PC-3 (cell line): Measurements from ENCODE around the gene OXCT2. TPM values are rescaled to one million over a fixed set of nuclear protein-coding genes. Genes with fewer than 3 reads are reported as not detected.

Experiments used
- ATAC-seq: fragments of 200-7000 bp; cut with Tn5 transposase; 2 replicates; pipeline ENCODE4 v1.9.1; 2020; ENCODE audit warnings: mild to moderate bottlenecking, moderate library complexity
- BruUV-seq: library from RNA; stranded (reverse); fragments of 400-500 nt; replicated peaks from 2 replicates; lab custom pipeline; 2021; lab: Mats Ljungman, UMichigan
- CTCF ChIA-PET: fragments of 300-600 bp; sonication (Branson Sonifier 250); formaldehyde crosslinking; loops from one replicate; lab custom pipeline; 2022; ENCODE audit warnings: antibody characterized with exemption; lab: Charles Lee
- POLR2A ChIA-PET: fragments of 300-600 bp; sonication (Branson Sonifier 250); formaldehyde crosslinking; loops from one replicate; lab custom pipeline; 2022; ENCODE audit warnings: antibody characterized with exemption; ENCODE audit not compliant: unreplicated experiment; lab: Charles Lee
- DNase-seq: peaks from one replicate; pipeline ENCODE4 v3.0.0-alpha.2; 2015
- H2AFZ ChIP-seq: fragments of 300-600 bp; sonication (generic); 2 replicates; pipeline ENCODE4 v1.6.0; 2016; ENCODE audit warnings: antibody characterized with exemption, low read length
- H3F3A ChIP-seq: fragments of 300-600 bp; sonication (generic); one replicate; pipeline ENCODE4 v1.6.0; 2017; ENCODE audit warnings: antibody characterized with exemption, low read length, control low read depth, mild to moderate bottlenecking; ENCODE audit not compliant: unreplicated experiment
- H3K27ac ChIP-seq: fragments of 300-600 bp; sonication (generic); 2 replicates; pipeline ENCODE4 v1.5.1; 2016; ENCODE audit warnings: mild to moderate bottlenecking, low read length
- H3K27me3 ChIP-seq: fragments of 300-600 bp; sonication (generic); 2 replicates; pipeline ENCODE4 v1.6.1; 2016; ENCODE audit warnings: low read length, mixed read lengths
- H3K36me3 ChIP-seq: fragments of 300-600 bp; sonication (generic); 2 replicates; pipeline ENCODE4 v1.6.1; 2016; ENCODE audit warnings: low read depth, mixed run types, low read length, mixed read lengths
- H3K4me1 ChIP-seq: fragments of 300-600 bp; sonication (generic); 2 replicates; pipeline ENCODE4 v1.5.1; 2016; ENCODE audit warnings: low read length; ENCODE audit not compliant: insufficient read depth
- H3K4me2 ChIP-seq: fragments of 300-600 bp; sonication (generic); 2 replicates; pipeline ENCODE4 v1.6.0; 2016; ENCODE audit warnings: low read length
- H3K4me3 ChIP-seq: fragments of 300-600 bp; sonication (generic); 2 replicates; pipeline ENCODE4 v1.5.1; 2016; ENCODE audit warnings: mild to moderate bottlenecking, low read length, mixed read lengths
- H3K79me2 ChIP-seq: fragments of 300-600 bp; sonication (generic); 2 replicates; pipeline ENCODE4 v1.6.1; 2017; ENCODE audit warnings: low read length, mixed read lengths
- H3K9ac ChIP-seq: fragments of 300-600 bp; sonication (generic); 2 replicates; pipeline ENCODE4 v1.6.0; 2016; ENCODE audit warnings: mild to moderate bottlenecking, low read length
- H3K9me2 ChIP-seq: fragments of 300-600 bp; sonication (generic); replicated peaks from 2 replicates; pipeline ENCODE4 v1.6.1; 2016; ENCODE audit warnings: mixed run types, low read length, mixed read lengths
- H3K9me3 ChIP-seq: fragments of 300-600 bp; sonication (generic); 2 replicates; pipeline ENCODE4 v1.6.1; 2016; ENCODE audit warnings: low read length, mixed read lengths
- H4K20me1 ChIP-seq: fragments of 300-600 bp; sonication (generic); 2 replicates; pipeline ENCODE4 v1.6.1; 2016; ENCODE audit warnings: low read length, mixed read lengths
- EZH2 ChIP-seq: fragments of 300-600 bp; sonication (generic); IDR thresholded peaks from one replicate; pipeline ENCODE4 v1.6.1; 2017; ENCODE audit warnings: antibody characterized with exemption, mild to moderate bottlenecking, low read length; ENCODE audit not compliant: unreplicated experiment
- EZH2phosphoT487 ChIP-seq: fragments of 300-600 bp; sonication (generic); IDR thresholded peaks from 2 replicates; pipeline ENCODE4 v1.6.1; 2018; ENCODE audit warnings: mild to moderate bottlenecking, antibody characterized with exemption, low read length, borderline replicate concordance
- intact Hi-C: fragments of 100-400 bp; cut with micrococcal nuclease; formaldehyde crosslinking; loops from 2 replicates; pipeline ENCODE4 v1.9.0; 2023
- total RNA-seq: library from RNA; depleted of rRNA; stranded (reverse); fragments of >200 nt; gene quantifications from 2 replicates; pipeline ENCODE4 v1.2.3, GENCODE V29; 2014
- TF ChIP-seq, protein P1 (sequence below): fragments of 300-600 bp; sonication (generic); conservative IDR thresholded peaks from 2 replicates; pipeline ENCODE4 v1.5.1; 2017; ENCODE audit warnings: antibody characterized with exemption, low read depth, mild to moderate bottlenecking, low read length

OXCT2 gene
- total RNA-seq, 1 experiment from 2014 or later: 0.98 TPM

- Histone ChIP-seq H3K27ac (no peak overlapping the region), H3K36me3 (0 out of 2 replicates have a peak, but pooled peaks cover under 1% of the 10 kb centered on the region), H3K9me3 (no peaks in the 10 kb centered on the region), H3K9me2 (no peaks in the 10 kb centered on the region), H3K27me3 (no peaks in the 10 kb centered on the region), H4K20me1 (no peaks in the 10 kb centered on the region), H3K4me2 (no peak overlapping the region), H3F3A (no peaks in the 10 kb centered on the region), H3K9ac (no peak overlapping the region), H3K4me3 (no peak overlapping the region), H3K79me2 (no peaks in the 10 kb centered on the region), H2AFZ (no peak overlapping the region), H3K4me1 (no peaks in the 10 kb centered on the region)
- POLR2A ChIA-PET: no interaction called here
- no peak for ATAC-seq
- intact Hi-C loops: no loop called here
- BruUV-seq: no TSS peak
- CTCF ChIA-PET: no interaction called here
- DNase-seq: no peak
- TF ChIP-seq, protein P1, sequence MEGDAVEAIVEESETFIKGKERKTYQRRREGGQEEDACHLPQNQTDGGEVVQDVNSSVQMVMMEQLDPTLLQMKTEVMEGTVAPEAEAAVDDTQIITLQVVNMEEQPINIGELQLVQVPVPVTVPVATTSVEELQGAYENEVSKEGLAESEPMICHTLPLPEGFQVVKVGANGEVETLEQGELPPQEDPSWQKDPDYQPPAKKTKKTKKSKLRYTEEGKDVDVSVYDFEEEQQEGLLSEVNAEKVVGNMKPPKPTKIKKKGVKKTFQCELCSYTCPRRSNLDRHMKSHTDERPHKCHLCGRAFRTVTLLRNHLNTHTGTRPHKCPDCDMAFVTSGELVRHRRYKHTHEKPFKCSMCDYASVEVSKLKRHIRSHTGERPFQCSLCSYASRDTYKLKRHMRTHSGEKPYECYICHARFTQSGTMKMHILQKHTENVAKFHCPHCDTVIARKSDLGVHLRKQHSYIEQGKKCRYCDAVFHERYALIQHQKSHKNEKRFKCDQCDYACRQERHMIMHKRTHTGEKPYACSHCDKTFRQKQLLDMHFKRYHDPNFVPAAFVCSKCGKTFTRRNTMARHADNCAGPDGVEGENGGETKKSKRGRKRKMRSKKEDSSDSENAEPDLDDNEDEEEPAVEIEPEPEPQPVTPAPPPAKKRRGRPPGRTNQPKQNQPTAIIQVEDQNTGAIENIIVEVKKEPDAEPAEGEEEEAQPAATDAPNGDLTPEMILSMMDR: no peak
- no peak for TF ChIP-seq EZH2
- TF ChIP-seq EZH2phosphoT487: no peak
Measured at GRCh38 chr1:39762550-39763540, 8.3 kb downstream of the OXCT2 start.

- no peak for ATAC-seq
- Histone ChIP-seq H3K27me3 (no peaks in the 10 kb centered on the region), H3K36me3 (peaks cover 5% of the 10 kb centered on the region; the same call in 1 of the 2 replicates), H3K9ac (no peak overlapping the region), H3K27ac (no peak overlapping the region), H3K4me3 (no peak overlapping the region), H3K4me2 (no peak overlapping the region), H4K20me1 (no peaks in the 10 kb centered on the region), H3K9me3 (no peaks in the 10 kb centered on the region), H3K79me2 (no peaks in the 10 kb centered on the region), H3K9me2 (no peaks in the 10 kb centered on the region), H3F3A (no peaks in the 10 kb centered on the region), H2AFZ (no peak overlapping the region), H3K4me1 (no peaks in the 10 kb centered on the region)
- ChIA-PET CTCF (no interaction called here), POLR2A (no interaction called here)
- no TSS peak for BruUV-seq
- TF ChIP-seq EZH2phosphoT487: no peak
- TF ChIP-seq EZH2: no peak
- TF ChIP-seq, protein P1: no peak
- intact Hi-C loops: no loop called here
- DNase-seq: no peak
Measured at GRCh38 chr1:39761557-39762260, 9.4 kb downstream of the OXCT2 start.
